ENCODE data around the gene SMIM45.

- TF ChIP-seq POLR2A (IDR thresholded peaks at IDR 0.05; ENCODE audit: low read depth, low read length) (no peak), TAF1 (IDR thresholded peaks at IDR 0.05; ENCODE audit: low read depth, low read length) (no peak), POLR2AphosphoS5 (IDR thresholded peaks at IDR 0.05; ENCODE audit: low read depth, low read length) (no peak)
Measured at GRCh38 chr22:41948142-41948541, 3.8 kb upstream of the SMIM45 start.
